HCT116 (cell line): ENCODE data around the gene SDK2. TPM values are rescaled to one million over a fixed set of nuclear protein-coding genes. Genes with fewer than 3 reads are reported as not detected.

Experiments used
- ATAC-seq: fragments of 200-7000 bp; cut with Tn5 transposase; 2 replicates; pipeline ENCODE4 v1.9.1; 2020; ENCODE audit warnings: mild to moderate bottlenecking, moderate library complexity
- BruUV-seq: library from RNA; stranded (reverse); fragments of 400-500 nt; replicated peaks from 2 replicates; lab custom pipeline; 2021; lab: Mats Ljungman, UMichigan
- CTCF ChIA-PET: fragments of 300-600 bp; sonication (Branson Sonifier 250); formaldehyde crosslinking; loops from one replicate; lab custom pipeline; 2021; ENCODE audit warnings: antibody characterized with exemption; lab: Charles Lee
- POLR2A ChIA-PET: fragments of 300-600, 350-600 bp; sonication (Branson Sonifier 250); formaldehyde crosslinking; loops from one replicate; lab custom pipeline; 2021; ENCODE audit warnings: antibody characterized with exemption; lab: Charles Lee
- RAD21 ChIA-PET, 2 experiments: fragments of 300-600 bp; sonication (Branson Sonifier 250); formaldehyde crosslinking; loops; one replicate each; lab custom pipeline; 2023; ENCODE audit warnings: low total read pairs in 2 of 2; ENCODE audit not compliant: uncharacterized antibody in 2 of 2, unreplicated experiment in 2 of 2, low non-redundant PET in 1 of 2; lab: Charles Lee
- DNase-seq: peaks from one replicate; pipeline ENCODE4 v3.0.0-alpha.2; 2010; ENCODE audit warnings: low read depth, low spot score
- H2AFZ ChIP-seq: fragments of 200-600 bp; shearing (Covaris generic), sonication (generic); 2 replicates; pipeline ENCODE4 v1.6.1; 2017; ENCODE audit warnings: low read depth, mixed run types, mixed read lengths, antibody characterized with exemption, low read length; ENCODE audit not compliant: poor library complexity, severe bottlenecking
- H3K27ac ChIP-seq: 2 replicates; pipeline ENCODE4 v1.5.1; 2012; ENCODE audit warnings: low read depth, low read length
- H3K27me3 ChIP-seq: fragments of 200-600 bp; sonication (generic); 2 replicates; pipeline ENCODE4 v1.6.1; 2016; ENCODE audit warnings: mixed run types, low read length, mixed read lengths; ENCODE audit not compliant: insufficient read depth
- H3K36me3 ChIP-seq, 2 experiments: fragments of 200-500 bp in 1 of 2; fragments of 200-600 bp in 1 of 2; sonication (Bioruptor generic) in 1 of 2; sonication (generic) in 1 of 2; 2 replicates each; pipeline versions ENCODE4 v1.5.1 to v1.6.1; 2014 to 2016; ENCODE audit warnings: low read length in 2 of 2, inconsistent platforms in 1 of 2, mixed read lengths in 1 of 2, mixed run types in 1 of 2; ENCODE audit not compliant: insufficient read depth in 2 of 2, control insufficient read depth in 1 of 2
- H3K4me1 ChIP-seq, 2 experiments: fragments of 200-600 bp in 1 of 2; sonication (generic) in 1 of 2; 2 replicates each; pipeline versions ENCODE4 v1.5.1 to v1.6.1; 2012 to 2017; ENCODE audit warnings: low read length in 2 of 2, inconsistent platforms in 1 of 2, mild to moderate bottlenecking in 1 of 2, mixed read lengths in 1 of 2, mixed run types in 1 of 2, moderate library complexity in 1 of 2; ENCODE audit not compliant: insufficient read depth in 2 of 2, control insufficient read depth in 1 of 2
- H3K4me2 ChIP-seq: fragments of 200-600 bp; sonication (generic); 2 replicates; pipeline ENCODE4 v1.6.1; 2017; ENCODE audit warnings: mixed run types, low read length, mixed read lengths
- H3K4me3 ChIP-seq, 2 experiments: fragments of 200-600 bp in 1 of 2; sonication (generic) in 1 of 2; replicated peaks in 1 of 2; 2 replicates each; pipeline ENCODE4 v1.5.1; 2011 to 2016; ENCODE audit warnings: low read length in 2 of 2, control low read depth in 1 of 2, low read depth in 1 of 2, mild to moderate bottlenecking in 1 of 2, mixed read lengths in 1 of 2, mixed run types in 1 of 2
- H3K79me2 ChIP-seq: fragments of 200-600 bp; sonication (generic); 2 replicates; pipeline ENCODE4 v1.6.1; 2017; ENCODE audit warnings: mild to moderate bottlenecking, mixed run types, low read length, moderate library complexity, mixed read lengths; ENCODE audit not compliant: insufficient read depth
- H3K9ac ChIP-seq: fragments of 200-600 bp; sonication (generic); 2 replicates; pipeline ENCODE4 v1.6.1; 2016; ENCODE audit warnings: low read length, mixed read lengths
- H3K9me2 ChIP-seq: fragments of 200-600 bp; sonication (generic), shearing (Covaris generic); 2 replicates; pipeline ENCODE4 v1.6.1; 2017; ENCODE audit warnings: mixed run types, mild to moderate bottlenecking, moderate library complexity; ENCODE audit not compliant: insufficient read depth
- H3K9me3 ChIP-seq, 2 experiments: fragments of 200-500 bp in 1 of 2; fragments of 200-600 bp in 1 of 2; sonication (Bioruptor generic) in 1 of 2; sonication (generic) in 1 of 2; 2 replicates each; pipeline ENCODE4 v1.6.1; 2014 to 2017; ENCODE audit warnings: low read length in 2 of 2, mixed read lengths in 2 of 2, inconsistent platforms in 1 of 2, low read depth in 1 of 2, mild to moderate bottlenecking in 1 of 2, mixed run types in 1 of 2, moderate library complexity in 1 of 2; ENCODE audit not compliant: control insufficient read depth in 1 of 2, insufficient read depth in 1 of 2
- H4K20me1 ChIP-seq: fragments of 200-600 bp; sonication (generic), shearing (Covaris generic); 2 replicates; pipeline ENCODE4 v1.6.1; 2017; ENCODE audit warnings: mixed run types, mild to moderate bottlenecking, moderate library complexity; ENCODE audit not compliant: insufficient read depth
- EGR1 ChIP-seq: IDR thresholded peaks from 2 replicates; pipeline ENCODE4 v1.6.1; 2012; ENCODE audit warnings: low read depth
- POLR2AphosphoS5 ChIP-seq: IDR thresholded peaks from 2 replicates; pipeline ENCODE4 v1.6.1; 2011; ENCODE audit warnings: mild to moderate bottlenecking, low read depth, low read length, moderate library complexity
- SIN3A ChIP-seq: IDR thresholded peaks from 2 replicates; pipeline ENCODE4 v1.6.1; 2012; ENCODE audit warnings: low read depth
- SP1 ChIP-seq: IDR thresholded peaks from 2 replicates; pipeline ENCODE4 v1.6.1; 2012; ENCODE audit warnings: low read depth
- SRF ChIP-seq: IDR thresholded peaks from 2 replicates; pipeline ENCODE4 v1.6.1; 2012; ENCODE audit warnings: low read depth
- YY1 ChIP-seq: IDR thresholded peaks from 2 replicates; pipeline ENCODE4 v1.6.1; 2011; ENCODE audit warnings: low read length, low read depth, moderate library complexity, mild to moderate bottlenecking; ENCODE audit not compliant: insufficient replicate concordance; ENCODE audit errors: extremely low read depth
- intact Hi-C: fragments of 100-400 bp; cut with micrococcal nuclease; formaldehyde crosslinking; loops from 2 replicates; pipeline ENCODE4 v1.10.0; 2022
- total RNA-seq: library from RNA; stranded (reverse); gene quantifications from one replicate; pipeline ENCODE4 v1.2.1, GENCODE V29; 2021; ENCODE audit not compliant: unreplicated experiment
- TF ChIP-seq, protein P1 (sequence below): IDR thresholded peaks from 2 replicates; pipeline ENCODE4 v1.6.1; 2012
- TF ChIP-seq, protein P2 (sequence below), 3 experiments: fragments of 200-600 bp in 1 of 3; sonication (generic) in 1 of 3; IDR thresholded peaks in 2 of 3; conservative IDR thresholded peaks in 1 of 3; 2 replicates each; pipeline ENCODE4 v1.5.1; 2012 to 2017; ENCODE audit warnings: low read depth in 2 of 3, low read length in 2 of 3, antibody characterized with exemption in 1 of 3, borderline replicate concordance in 1 of 3, control low read depth in 1 of 3, mild to moderate bottlenecking in 1 of 3, mixed read lengths in 1 of 3, mixed run types in 1 of 3, moderate library complexity in 1 of 3; ENCODE audit not compliant: insufficient read depth in 1 of 3

The SDK2 gene
- total RNA-seq, 1 experiment from 2014 or later: 0.10 TPM

DNA sequence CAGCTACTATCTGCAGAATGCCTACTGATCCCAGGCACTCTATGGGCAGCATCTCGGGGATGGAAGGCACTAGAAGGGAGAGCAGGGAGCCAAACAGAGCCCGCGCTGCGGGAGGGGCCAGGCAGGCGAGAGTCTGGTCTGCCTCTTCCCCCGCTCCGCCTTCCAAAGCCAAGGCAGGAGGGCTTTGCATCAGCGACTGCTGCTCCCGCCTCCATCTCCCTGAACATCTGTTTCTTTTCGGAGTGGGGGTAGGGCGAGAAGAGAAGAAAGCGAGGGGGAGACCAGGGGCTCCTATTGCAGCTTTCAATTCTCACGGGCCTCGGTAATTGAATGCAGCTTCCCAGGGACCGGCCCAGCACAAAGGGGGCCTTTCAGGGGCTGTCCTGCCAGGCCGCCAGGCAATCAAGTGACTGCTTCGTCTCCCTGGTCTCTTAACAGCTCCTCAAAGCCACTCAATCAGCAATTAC lies 301.0 kb downstream of the SDK2 start:
- no peak overlapping the region for H2AFZ ChIP-seq
- no peak overlapping the region for H3K4me3 ChIP-seq
- ChIA-PET POLR2A (no interaction called here), RAD21 (no interaction called here), CTCF (no interaction called here)
- no TSS peak for BruUV-seq
- H3K36me3 ChIP-seq: no peaks in the 10 kb centered on the region
- no peak overlapping the region; the same call in 1 of the 2 replicates for H3K27ac ChIP-seq
- no peaks in the 10 kb centered on the region for H3K79me2 ChIP-seq
- H3K4me2 ChIP-seq: no peak overlapping the region
- peaks cover 11 to 41% of the 10 kb centered on the region in 2 experiments for H3K4me1 ChIP-seq
- H3K9me3 ChIP-seq: no peaks in the 10 kb centered on the region
- intact Hi-C loops: no loop called here
- no peaks in the 10 kb centered on the region for H3K9me2 ChIP-seq
- no peak overlapping the region for H3K9ac ChIP-seq
- no peak for ATAC-seq
- no peaks in the 10 kb centered on the region for H4K20me1 ChIP-seq
- H3K27me3 ChIP-seq: no peaks in the 10 kb centered on the region
- no peak for DNase-seq
- TF ChIP-seq SP1: no peak
- TF ChIP-seq POLR2AphosphoS5: no peak
- TF ChIP-seq, protein P1, sequence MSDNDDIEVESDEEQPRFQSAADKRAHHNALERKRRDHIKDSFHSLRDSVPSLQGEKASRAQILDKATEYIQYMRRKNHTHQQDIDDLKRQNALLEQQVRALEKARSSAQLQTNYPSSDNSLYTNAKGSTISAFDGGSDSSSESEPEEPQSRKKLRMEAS: no peak
- TF ChIP-seq SIN3A: no peak
- TF ChIP-seq SRF: no peak
- TF ChIP-seq EGR1: no peak
- TF ChIP-seq, all 23 proteins: peak for 0

DNA sequence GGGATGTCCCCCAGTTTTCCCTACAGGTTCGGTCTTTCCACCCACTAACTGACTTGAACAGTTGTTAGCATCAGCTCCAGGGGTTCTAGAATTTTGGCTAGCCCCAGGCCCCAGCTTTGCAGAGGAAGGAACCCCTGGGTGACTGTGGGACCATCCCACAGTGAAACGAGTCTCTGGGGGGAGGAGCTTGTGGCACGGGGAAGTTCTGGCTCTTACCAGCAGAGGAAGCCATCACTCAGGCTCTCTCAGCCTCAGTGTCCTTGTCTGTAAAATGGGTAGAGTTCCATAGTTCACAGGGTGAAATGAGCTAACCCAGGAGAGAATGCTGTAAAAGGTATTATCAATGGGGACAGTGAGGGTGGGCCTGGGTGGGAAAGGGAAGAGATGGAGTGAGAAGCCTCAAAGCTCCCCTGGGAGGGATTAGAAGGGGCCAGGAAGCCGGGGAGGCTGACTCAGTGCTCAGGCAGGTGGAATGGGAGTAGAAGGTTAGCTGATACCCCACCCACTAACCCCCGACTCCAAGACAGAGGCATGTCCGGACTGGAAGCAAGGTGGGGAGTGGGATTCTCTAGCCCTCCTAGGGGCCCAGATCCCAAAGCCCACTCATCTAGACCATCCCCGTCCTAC lies 301.6 kb downstream of the SDK2 start:
- H2AFZ ChIP-seq: no peak overlapping the region
- H3K36me3 ChIP-seq: no peaks in the 10 kb centered on the region
- no peak overlapping the region for H3K9ac ChIP-seq
- no peaks in the 10 kb centered on the region for H4K20me1 ChIP-seq
- no peak overlapping the region; the same call in 1 of the 2 replicates for H3K27ac ChIP-seq
- H3K79me2 ChIP-seq: no peaks in the 10 kb centered on the region
- H3K27me3 ChIP-seq: no peaks in the 10 kb centered on the region
- H3K4me3 ChIP-seq: no peak overlapping the region
- no peak overlapping the region for H3K4me2 ChIP-seq
- intact Hi-C loops: no loop called here
- ATAC-seq: no peak
- BruUV-seq: no TSS peak
- peaks cover 11 to 41% of the 10 kb centered on the region in 2 experiments for H3K4me1 ChIP-seq
- DNase-seq: no peak
- H3K9me2 ChIP-seq: no peaks in the 10 kb centered on the region
- ChIA-PET POLR2A (no interaction called here), RAD21 (no interaction called here), CTCF (interaction anchor here (0.6 to 1.2 kb wide), 4 partner anchors 27 to 1669 kb away, joined by 3 to 5 read pairs (median 4); no protein-coding TSS in a partner anchor)
- TF ChIP-seq EGR1 (no peak), YY1 (no peak)
- TF ChIP-seq, protein P2, sequence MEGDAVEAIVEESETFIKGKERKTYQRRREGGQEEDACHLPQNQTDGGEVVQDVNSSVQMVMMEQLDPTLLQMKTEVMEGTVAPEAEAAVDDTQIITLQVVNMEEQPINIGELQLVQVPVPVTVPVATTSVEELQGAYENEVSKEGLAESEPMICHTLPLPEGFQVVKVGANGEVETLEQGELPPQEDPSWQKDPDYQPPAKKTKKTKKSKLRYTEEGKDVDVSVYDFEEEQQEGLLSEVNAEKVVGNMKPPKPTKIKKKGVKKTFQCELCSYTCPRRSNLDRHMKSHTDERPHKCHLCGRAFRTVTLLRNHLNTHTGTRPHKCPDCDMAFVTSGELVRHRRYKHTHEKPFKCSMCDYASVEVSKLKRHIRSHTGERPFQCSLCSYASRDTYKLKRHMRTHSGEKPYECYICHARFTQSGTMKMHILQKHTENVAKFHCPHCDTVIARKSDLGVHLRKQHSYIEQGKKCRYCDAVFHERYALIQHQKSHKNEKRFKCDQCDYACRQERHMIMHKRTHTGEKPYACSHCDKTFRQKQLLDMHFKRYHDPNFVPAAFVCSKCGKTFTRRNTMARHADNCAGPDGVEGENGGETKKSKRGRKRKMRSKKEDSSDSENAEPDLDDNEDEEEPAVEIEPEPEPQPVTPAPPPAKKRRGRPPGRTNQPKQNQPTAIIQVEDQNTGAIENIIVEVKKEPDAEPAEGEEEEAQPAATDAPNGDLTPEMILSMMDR (IDR thresholded peaks at IDR 0.05 in 2 of 3, conservative IDR thresholded peaks at IDR 0.05 in 1 of 3; ENCODE audit: borderline replicate concordance in 1 of 3, insufficient read depth in 1 of 3, low read depth in 2 of 3, low read length in 2 of 3): peak in 1 of 3 experiments; percentile 20; a peak in 1 of 6 replicates
- no peaks in the 10 kb centered on the region for H3K9me3 ChIP-seq
